Activated naive CD8-positive, alpha-beta T cell treated with anti-CD3 and anti-CD28 coated beads for 36 hours (primary cell): ENCODE measurements around the gene LSM14A. TPM values are rescaled to one million over a fixed set of nuclear protein-coding genes. Genes with fewer than 3 reads are reported as not detected.
"Not testable (repeated sequence)": the region's sequence is repeated elsewhere in the genome, so short reads cannot be mapped to it uniquely, and the experiment has no call there.

Experiments used
- DNase-seq: peaks from one replicate; pipeline ENCODE4 v3.0.0; 2021
- H3K27ac Mint-ChIP-seq: one replicate; pipeline ENCODE4 v1.8.0; 2022; ENCODE audit warnings: mild to moderate bottlenecking, moderate library complexity, mixed read lengths
- H3K27me3 Mint-ChIP-seq: one replicate; pipeline ENCODE4 v1.8.0; 2022; ENCODE audit warnings: mild to moderate bottlenecking, mixed read lengths
- H3K36me3 Mint-ChIP-seq: one replicate; pipeline ENCODE4 v1.8.0; 2021; ENCODE audit warnings: mild to moderate bottlenecking, mixed read lengths
- H3K4me1 Mint-ChIP-seq: one replicate; pipeline ENCODE4 v1.8.0; 2021; ENCODE audit warnings: mixed read lengths
- H3K4me3 Mint-ChIP-seq: one replicate; pipeline ENCODE4 v1.8.0; 2022; ENCODE audit warnings: mild to moderate bottlenecking, moderate library complexity, mixed read lengths
- H3K9me3 Mint-ChIP-seq: one replicate; pipeline ENCODE4 v1.8.0; 2022; ENCODE audit warnings: mixed read lengths
- total RNA-seq, 2 experiments: library from RNA; stranded (reverse); gene quantifications; one replicate each; pipeline ENCODE4 v1.2.3, GENCODE V29; 2021

LSM14A gene
- total RNA-seq, 2 experiments from 2014 or later: 102 to 118 TPM

DNA sequence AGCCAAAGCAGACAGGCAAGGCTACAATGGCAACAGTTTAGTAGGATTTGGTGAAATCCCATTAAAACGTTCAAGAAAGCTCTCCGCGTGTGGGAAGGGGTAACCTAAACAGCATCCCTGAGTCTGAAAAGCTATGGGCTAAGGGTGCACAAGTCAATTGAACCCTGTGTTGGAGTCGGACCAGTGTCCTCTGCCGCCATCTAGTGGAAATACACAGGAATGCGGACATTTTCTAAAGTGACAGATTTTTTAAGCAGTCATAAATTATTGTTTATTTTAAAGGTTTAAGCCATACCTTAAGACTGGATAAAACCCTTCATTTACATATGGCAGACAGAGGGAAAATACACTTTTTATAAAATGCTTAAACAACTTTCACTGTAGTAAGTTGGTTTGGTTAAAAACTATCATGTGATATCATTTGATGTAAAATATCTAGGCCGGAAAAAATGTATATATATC lies 26.5 kb upstream of the LSM14A start:
- Mint-ChIP-seq H3K27me3 (no peaks in the 10 kb centered on the region), H3K36me3 (no peaks in the 10 kb centered on the region), H3K27ac (no peak overlapping the region), H3K4me3 (no peak overlapping the region), H3K9me3 (no peaks in the 10 kb centered on the region), H3K4me1 (no peaks in the 10 kb centered on the region)
- peak; percentile 37 for DNase-seq

- Mint-ChIP-seq H3K36me3 (no peaks in the 10 kb centered on the region), H3K27me3 (no peaks in the 10 kb centered on the region), H3K4me3 (no peak overlapping the region), H3K9me3 (no peaks in the 10 kb centered on the region), H3K4me1 (no peaks in the 10 kb centered on the region), H3K27ac (no peak overlapping the region)
- no peak for DNase-seq
These were observed 23.6 kb upstream of the LSM14A start for GRCh38 chr19:34148658-34149185.

- Mint-ChIP-seq H3K27ac (no peak overlapping the region), H3K4me1 (no peaks in the 10 kb centered on the region), H3K4me3 (no peak overlapping the region), H3K27me3 (no peaks in the 10 kb centered on the region), H3K36me3 (no peaks in the 10 kb centered on the region), H3K9me3 (no peaks in the 10 kb centered on the region)
- DNase-seq: no peak
These were observed 22.4 kb upstream of the LSM14A start for GRCh38 chr19:34149873-34150272.

GRCh38 chr19:34150558-34150957 lies 21.7 kb upstream of the LSM14A start:
- H3K4me3 Mint-ChIP-seq: no peak overlapping the region
- no peaks in the 10 kb centered on the region for H3K4me1 Mint-ChIP-seq
- H3K36me3 Mint-ChIP-seq: no peaks in the 10 kb centered on the region
- no peaks in the 10 kb centered on the region for H3K9me3 Mint-ChIP-seq
- no peak overlapping the region for H3K27ac Mint-ChIP-seq
- DNase-seq: no peak
- H3K27me3 Mint-ChIP-seq: no peaks in the 10 kb centered on the region

DNA sequence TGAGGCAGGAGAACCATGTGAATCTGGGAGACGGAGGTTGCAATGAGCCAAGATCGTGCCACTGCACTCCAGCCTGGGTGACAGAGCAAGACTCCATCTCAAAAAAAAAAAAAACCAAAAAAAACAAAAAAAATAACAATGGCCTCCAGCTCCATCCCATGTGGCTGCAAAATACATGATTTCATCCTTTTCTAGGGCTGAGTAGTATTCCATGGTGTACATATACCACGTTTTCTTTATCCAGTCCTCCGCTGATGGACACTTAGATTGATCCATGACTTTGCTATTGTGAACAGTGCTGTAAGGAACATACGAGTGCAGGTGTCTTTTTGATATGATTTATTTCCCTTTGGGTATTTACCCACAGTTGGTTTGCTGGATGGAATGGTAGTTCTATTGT lies 20.9 kb upstream of the LSM14A start:
- Mint-ChIP-seq H3K4me3 (no peak overlapping the region), H3K27me3 (no peaks in the 10 kb centered on the region), H3K4me1 (no peaks in the 10 kb centered on the region), H3K27ac (no peak overlapping the region), H3K9me3 (no peaks in the 10 kb centered on the region), H3K36me3 (no peaks in the 10 kb centered on the region)
- DNase-seq: no peak

DNA sequence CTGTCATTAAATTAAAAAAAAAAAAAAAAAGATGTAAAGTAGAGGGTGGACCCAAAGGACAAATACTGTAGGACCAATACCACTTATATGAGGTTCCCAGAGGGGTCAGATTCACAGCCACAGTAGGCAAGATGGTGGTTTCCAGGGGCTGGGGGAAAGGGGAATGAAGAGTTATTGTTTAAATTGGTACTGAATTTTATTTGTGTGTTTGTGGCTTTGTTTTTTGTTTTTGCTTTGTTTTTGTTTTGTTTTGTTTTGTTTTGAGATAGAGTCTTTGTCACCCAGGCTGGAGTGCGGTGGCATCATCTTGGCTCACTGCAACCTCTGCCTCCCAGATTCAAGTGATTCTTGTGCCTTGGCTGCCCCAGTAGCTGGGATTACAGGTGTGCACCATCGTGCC lies 17.9 kb upstream of the LSM14A start:
- Mint-ChIP-seq H3K4me3 (no peak overlapping the region), H3K27ac (no peak overlapping the region), H3K27me3 (no peaks in the 10 kb centered on the region), H3K36me3 (no peaks in the 10 kb centered on the region), H3K9me3 (no peaks in the 10 kb centered on the region), H3K4me1 (no peaks in the 10 kb centered on the region)
- DNase-seq: no peak

- Mint-ChIP-seq H3K36me3 (no peaks in the 10 kb centered on the region), H3K4me1 (no peaks in the 10 kb centered on the region), H3K9me3 (no peaks in the 10 kb centered on the region), H3K4me3 (no peak overlapping the region), H3K27me3 (no peaks in the 10 kb centered on the region), H3K27ac (no peak overlapping the region)
- no peak for DNase-seq
These were observed 16.6 kb upstream of the LSM14A start for GRCh38 chr19:34155686-34156085.

- not testable (repeated sequence) for H3K4me3 Mint-ChIP-seq, H3K4me1 Mint-ChIP-seq, H3K27ac Mint-ChIP-seq, H3K27me3 Mint-ChIP-seq, DNase-seq, H3K9me3 Mint-ChIP-seq, H3K36me3 Mint-ChIP-seq
These were observed 13.3 kb upstream of the LSM14A start for GRCh38 chr19:34158966-34159365.

- not testable (repeated sequence) for H3K27me3 Mint-ChIP-seq, H3K36me3 Mint-ChIP-seq, DNase-seq, H3K4me3 Mint-ChIP-seq, H3K9me3 Mint-ChIP-seq, H3K27ac Mint-ChIP-seq, H3K4me1 Mint-ChIP-seq
These were observed 12.8 kb upstream of the LSM14A start for GRCh38 chr19:34159541-34159940.

GRCh38 chr19:34161902-34162301 lies 10.4 kb upstream of the LSM14A start:
- H3K4me3 Mint-ChIP-seq, H3K9me3 Mint-ChIP-seq, H3K4me1 Mint-ChIP-seq, H3K36me3 Mint-ChIP-seq, DNase-seq, H3K27ac Mint-ChIP-seq, H3K27me3 Mint-ChIP-seq: not testable (repeated sequence)

DNA sequence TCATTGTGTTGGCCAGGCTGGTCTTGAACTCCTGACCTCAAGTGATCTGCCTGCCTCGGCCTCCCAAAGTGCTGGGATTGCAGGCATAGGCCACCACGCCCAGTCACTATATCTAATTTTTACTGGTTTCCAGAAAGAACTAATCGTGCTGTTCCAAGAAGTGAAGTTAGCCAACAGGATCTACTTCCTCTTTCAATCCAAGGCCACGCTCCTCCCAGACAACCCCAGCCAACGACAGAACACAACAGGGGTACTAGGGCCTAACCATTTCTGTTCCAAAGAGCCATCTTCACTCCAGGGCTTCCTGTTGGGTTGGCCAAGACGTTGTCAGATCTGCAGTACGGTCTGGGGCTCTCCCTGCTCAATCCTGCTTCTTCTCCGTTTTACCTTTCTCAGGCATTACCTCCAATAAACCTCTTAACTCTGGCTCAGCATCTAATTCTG lies 7.0 kb upstream of the LSM14A start:
- DNase-seq: no peak
- no peaks in the 10 kb centered on the region for H3K27me3 Mint-ChIP-seq
- H3K4me1 Mint-ChIP-seq: no peaks in the 10 kb centered on the region
- H3K27ac Mint-ChIP-seq: no peak overlapping the region
- H3K36me3 Mint-ChIP-seq: no peaks in the 10 kb centered on the region
- no peaks in the 10 kb centered on the region for H3K9me3 Mint-ChIP-seq
- H3K4me3 Mint-ChIP-seq: no peak overlapping the region

DNA sequence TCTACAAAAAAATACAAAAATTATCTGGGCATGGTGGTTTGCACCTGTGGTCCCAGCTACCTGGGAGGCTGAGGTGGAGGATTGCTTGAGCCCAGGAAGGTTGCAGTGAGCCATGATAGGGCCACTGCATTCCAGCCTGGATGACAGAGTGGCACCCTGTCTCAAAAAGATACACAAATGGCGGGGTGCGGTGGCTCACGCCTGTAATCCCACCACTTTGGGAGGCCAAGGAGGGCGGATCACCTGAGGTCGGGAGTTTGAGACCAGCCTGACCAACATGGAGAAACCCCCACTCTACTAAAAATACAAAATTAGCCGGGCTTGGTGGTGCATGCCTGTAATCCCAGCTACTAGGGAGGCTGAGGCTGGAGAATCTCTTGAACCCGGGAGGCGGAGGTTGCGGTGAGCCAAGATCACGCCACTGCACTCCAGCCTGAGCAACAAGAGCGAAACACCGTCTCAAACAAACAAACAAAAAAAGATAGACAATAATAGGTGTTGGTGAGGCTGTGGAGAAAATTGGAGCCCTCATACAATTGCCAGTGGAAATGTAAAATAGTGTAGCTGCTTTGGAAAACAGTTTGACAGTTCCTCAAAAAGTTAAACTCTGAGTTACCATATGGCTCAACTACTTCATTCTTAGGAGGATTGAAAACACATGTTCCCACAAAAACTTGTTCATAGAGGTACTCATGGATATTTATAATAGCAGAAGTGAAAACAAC lies 2.7 kb upstream of the LSM14A start:
- H3K36me3 Mint-ChIP-seq: peaks cover 13% of the 10 kb centered on the region
- H3K4me1 Mint-ChIP-seq: peaks cover 14% of the 10 kb centered on the region
- not testable (repeated sequence) for H3K4me3 Mint-ChIP-seq, H3K27me3 Mint-ChIP-seq, DNase-seq, H3K9me3 Mint-ChIP-seq, H3K27ac Mint-ChIP-seq

GRCh38 chr19:34171539-34171876 lies 796 bp upstream of the LSM14A start:
- H3K27me3 Mint-ChIP-seq: no peaks in the 10 kb centered on the region
- H3K27ac Mint-ChIP-seq: peak overlapping the region; percentile 99
- H3K9me3 Mint-ChIP-seq: no peaks in the 10 kb centered on the region
- H3K4me3 Mint-ChIP-seq: peak overlapping the region; percentile 99
- H3K36me3 Mint-ChIP-seq: peaks cover 16% of the 10 kb centered on the region
- DNase-seq: peak; percentile 56
- H3K4me1 Mint-ChIP-seq: peaks cover 29% of the 10 kb centered on the region

- H3K4me1 Mint-ChIP-seq: peaks cover 40% of the 10 kb centered on the region
- no peaks in the 10 kb centered on the region for H3K27me3 Mint-ChIP-seq
- H3K9me3 Mint-ChIP-seq: no peaks in the 10 kb centered on the region
- peaks cover 17% of the 10 kb centered on the region for H3K36me3 Mint-ChIP-seq
- DNase-seq: no peak
- peak overlapping the region; percentile 99 for H3K27ac Mint-ChIP-seq
- H3K4me3 Mint-ChIP-seq: peak overlapping the region; percentile 99
These were observed 423 bp downstream of the LSM14A start for GRCh38 chr19:34172661-34173192.

DNA sequence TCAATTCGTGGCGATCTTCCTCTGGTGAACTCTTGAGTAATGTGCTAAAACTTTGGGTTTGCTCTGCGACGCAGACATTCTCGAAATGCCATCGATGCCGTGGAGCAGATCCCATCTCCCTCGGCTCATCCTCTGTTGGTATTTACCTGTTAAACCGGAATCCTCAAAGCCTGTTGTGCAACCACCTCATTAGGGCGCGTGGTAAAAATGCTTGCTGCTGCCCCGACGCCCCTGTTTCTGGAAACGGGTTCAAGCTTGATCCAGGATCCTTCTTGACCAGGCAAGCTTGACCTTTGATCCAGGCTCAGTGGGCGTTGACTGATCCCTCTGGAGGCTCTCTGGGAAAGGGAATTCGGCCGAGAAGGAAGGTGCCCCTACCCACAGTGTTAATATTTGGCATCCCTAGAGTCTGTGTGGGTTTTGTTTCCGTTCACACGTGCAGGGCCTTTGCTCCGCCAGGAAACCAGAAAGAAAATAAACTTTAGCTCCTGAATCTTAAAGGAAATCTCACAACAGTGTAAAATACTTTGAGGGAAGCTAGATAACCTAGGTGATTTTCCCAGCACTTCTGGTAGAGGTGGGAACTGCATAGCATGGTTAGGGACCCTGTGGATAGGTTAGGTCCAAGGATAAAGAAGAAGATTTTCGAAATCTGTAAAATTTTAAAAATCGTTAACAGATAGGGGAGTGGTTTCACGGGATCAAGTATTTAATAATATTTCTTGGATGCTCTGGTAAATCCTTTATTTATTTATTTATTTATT lies 1.1 kb downstream of the LSM14A start:
- Mint-ChIP-seq H3K4me3 (peak overlapping the region; percentile 99), H3K4me1 (peaks cover 44% of the 10 kb centered on the region), H3K27me3 (no peaks in the 10 kb centered on the region), H3K36me3 (peaks cover 19% of the 10 kb centered on the region), H3K9me3 (no peaks in the 10 kb centered on the region), H3K27ac (peak overlapping the region; percentile 99)
- peak; percentile 22 for DNase-seq
